ENCODE results near the gene NAGLU. TPM values are rescaled to one million over a fixed set of nuclear protein-coding genes. Genes with fewer than 3 reads are reported as not detected.

NAGLU gene
- total and polyA plus RNA-seq, 2 of the 13 experiments (the other 11 are each of a cell fraction or from before 2014, with no cell fraction given) = 28.2 to 40.1 TPM

DNA sequence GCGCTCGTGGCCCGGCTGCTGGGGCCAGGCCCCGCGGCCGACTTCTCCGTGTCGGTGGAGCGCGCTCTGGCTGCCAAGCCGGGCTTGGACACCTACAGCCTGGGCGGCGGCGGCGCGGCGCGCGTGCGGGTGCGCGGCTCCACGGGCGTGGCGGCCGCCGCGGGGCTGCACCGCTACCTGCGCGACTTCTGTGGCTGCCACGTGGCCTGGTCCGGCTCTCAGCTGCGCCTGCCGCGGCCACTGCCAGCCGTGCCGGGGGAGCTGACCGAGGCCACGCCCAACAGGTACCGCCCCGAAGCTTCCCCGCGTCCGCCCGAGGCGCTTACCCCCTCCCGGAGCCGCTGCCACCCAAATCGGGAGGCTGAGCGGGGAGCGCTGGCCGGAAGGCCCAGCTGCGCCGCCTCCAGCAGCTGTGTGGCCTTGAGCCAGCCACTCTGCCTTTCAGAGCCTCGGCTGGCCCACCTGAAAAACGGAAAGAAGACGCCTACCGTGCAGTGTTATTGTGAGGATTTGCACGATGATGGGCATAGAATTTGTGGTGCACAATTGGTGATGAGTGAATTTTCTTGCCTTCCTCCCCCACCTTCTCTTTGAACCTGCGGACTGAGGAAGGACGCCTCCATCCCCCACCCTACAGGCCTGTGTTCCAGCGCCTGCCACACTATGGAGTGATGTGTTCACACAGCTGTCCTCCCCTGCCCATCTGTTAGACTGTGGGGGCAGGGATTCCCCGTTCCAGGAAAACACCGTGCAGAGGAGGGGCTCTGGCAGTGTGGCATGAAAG is 523 bp downstream of the NAGLU start (continued):
- peak; percentile 71; the same call in 1 of the 2 replicates for TF ChIP-seq MYC (CRISPR knock-in tag; IDR thresholded peaks at IDR 0.05; ENCODE audit: borderline replicate concordance)
- TF ChIP-seq HHEX (CRISPR knock-in tag; IDR thresholded peaks at IDR 0.05) = no peak
- TF ChIP-seq, protein P1, sequence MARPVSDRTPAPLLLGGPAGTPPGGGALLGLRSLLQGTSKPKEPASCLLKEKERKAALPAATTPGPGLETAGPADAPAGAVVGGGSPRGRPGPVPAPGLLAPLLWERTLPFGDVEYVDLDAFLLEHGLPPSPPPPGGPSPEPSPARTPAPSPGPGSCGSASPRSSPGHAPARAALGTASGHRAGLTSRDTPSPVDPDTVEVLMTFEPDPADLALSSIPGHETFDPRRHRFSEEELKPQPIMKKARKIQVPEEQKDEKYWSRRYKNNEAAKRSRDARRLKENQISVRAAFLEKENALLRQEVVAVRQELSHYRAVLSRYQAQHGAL (CRISPR knock-in tag; IDR thresholded peaks at IDR 0.05; ENCODE audit: not compliant biosample characterization) = no peak
- TF ChIP-seq, protein P2, sequence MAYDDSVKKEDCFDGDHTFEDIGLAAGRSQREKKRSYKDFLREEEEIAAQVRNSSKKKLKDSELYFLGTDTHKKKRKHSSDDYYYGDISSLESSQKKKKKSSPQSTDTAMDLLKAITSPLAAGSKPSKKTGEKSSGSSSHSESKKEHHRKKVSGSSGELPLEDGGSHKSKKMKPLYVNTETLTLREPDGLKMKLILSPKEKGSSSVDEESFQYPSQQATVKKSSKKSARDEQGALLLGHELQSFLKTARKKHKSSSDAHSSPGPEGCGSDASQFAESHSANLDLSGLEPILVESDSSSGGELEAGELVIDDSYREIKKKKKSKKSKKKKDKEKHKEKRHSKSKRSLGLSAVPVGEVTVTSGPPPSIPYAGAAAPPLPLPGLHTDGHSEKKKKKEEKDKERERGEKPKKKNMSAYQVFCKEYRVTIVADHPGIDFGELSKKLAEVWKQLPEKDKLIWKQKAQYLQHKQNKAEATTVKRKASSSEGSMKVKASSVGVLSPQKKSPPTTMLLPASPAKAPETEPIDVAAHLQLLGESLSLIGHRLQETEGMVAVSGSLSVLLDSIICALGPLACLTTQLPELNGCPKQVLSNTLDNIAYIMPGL (CRISPR knock-in tag; IDR thresholded peaks at IDR 0.05; ENCODE audit: borderline replicate concordance in 1 of 2, low read depth in 1 of 2) = peak; percentile 75 to 76; a peak in 2 of 4 replicates
- TF ChIP-seq TEAD3 (CRISPR knock-in tag; optimal IDR thresholded peaks at IDR 0.05; ENCODE audit: borderline replicate concordance) = peak; percentile 52
- TF ChIP-seq, protein P3, sequence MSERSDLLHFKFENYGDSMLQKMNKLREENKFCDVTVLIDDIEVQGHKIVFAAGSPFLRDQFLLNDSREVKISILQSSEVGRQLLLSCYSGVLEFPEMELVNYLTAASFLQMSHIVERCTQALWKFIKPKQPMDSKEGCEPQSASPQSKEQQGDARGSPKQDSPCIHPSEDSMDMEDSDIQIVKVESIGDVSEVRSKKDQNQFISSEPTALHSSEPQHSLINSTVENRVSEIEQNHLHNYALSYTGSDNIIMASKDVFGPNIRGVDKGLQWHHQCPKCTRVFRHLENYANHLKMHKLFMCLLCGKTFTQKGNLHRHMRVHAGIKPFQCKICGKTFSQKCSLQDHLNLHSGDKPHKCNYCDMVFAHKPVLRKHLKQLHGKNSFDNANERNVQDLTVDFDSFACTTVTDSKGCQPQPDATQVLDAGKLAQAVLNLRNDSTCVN (CRISPR knock-in tag; IDR thresholded peaks at IDR 0.05; ENCODE audit: borderline replicate concordance) = no peak
- no peak for TF ChIP-seq NCOA5 (CRISPR knock-in tag; IDR thresholded peaks at IDR 0.05)
- TF ChIP-seq ZFX (CRISPR knock-in tag; IDR thresholded peaks at IDR 0.05; ENCODE audit: low read depth) = peak; percentile 98
- TF ChIP-seq ZNF160 (CRISPR knock-in tag; IDR thresholded peaks at IDR 0.05) = peak; percentile 65
- TF ChIP-seq TCF7L2 (IDR thresholded peaks at IDR 0.05; ENCODE audit: low read depth, low read length) = no peak
- no peak for TF ChIP-seq ZNF235 (CRISPR knock-in tag; IDR thresholded peaks at IDR 0.05; ENCODE audit: borderline replicate concordance)
- TF ChIP-seq, protein P4, sequence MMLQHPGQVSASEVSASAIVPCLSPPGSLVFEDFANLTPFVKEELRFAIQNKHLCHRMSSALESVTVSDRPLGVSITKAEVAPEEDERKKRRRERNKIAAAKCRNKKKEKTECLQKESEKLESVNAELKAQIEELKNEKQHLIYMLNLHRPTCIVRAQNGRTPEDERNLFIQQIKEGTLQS (CRISPR knock-in tag; IDR thresholded peaks at IDR 0.05) = no peak; the same call in 1 of the 2 replicates
- TF ChIP-seq GFI1 (CRISPR knock-in tag; IDR thresholded peaks at IDR 0.05; ENCODE audit: borderline replicate concordance) = no peak
- no peak for TF ChIP-seq ZSCAN22 (CRISPR knock-in tag; IDR thresholded peaks at IDR 0.05)
- TF ChIP-seq BRCA1 (CRISPR knock-in tag; IDR thresholded peaks at IDR 0.05) = no peak
- peak; percentile 22; the same call in 1 of the 2 replicates for TF ChIP-seq KAT7 (CRISPR knock-in tag; IDR thresholded peaks at IDR 0.05; ENCODE audit: borderline replicate concordance)
- no peak for TF ChIP-seq ZNF75D (CRISPR knock-in tag; IDR thresholded peaks at IDR 0.05; ENCODE audit: borderline replicate concordance)
- TF ChIP-seq, protein P5, sequence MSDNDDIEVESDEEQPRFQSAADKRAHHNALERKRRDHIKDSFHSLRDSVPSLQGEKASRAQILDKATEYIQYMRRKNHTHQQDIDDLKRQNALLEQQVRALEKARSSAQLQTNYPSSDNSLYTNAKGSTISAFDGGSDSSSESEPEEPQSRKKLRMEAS (IDR thresholded peaks at IDR 0.05) = peak; percentile 85; the same call in 1 of the 2 replicates
- TF ChIP-seq KDM4B (CRISPR knock-in tag; IDR thresholded peaks at IDR 0.05) = peak; percentile 93
- no peak for TF ChIP-seq ZNF484 (CRISPR knock-in tag; IDR thresholded peaks at IDR 0.05; ENCODE audit: borderline replicate concordance, low read depth)
- no peak for TF ChIP-seq FOXC1 (CRISPR knock-in tag; IDR thresholded peaks at IDR 0.05; ENCODE audit: borderline replicate concordance)

Data from HepG2 (cell line).